Measurements from ENCODE around the gene EMILIN1.

The EMILIN1 gene

GRCh38 chr2:27078267-27079194, at the start of gene EMILIN1:
TSS of gene EMILIN1 (plus strand) at chr2:27078615. CDS start at chr2:27079066, 451 bp downstream.
- no peak for DNase-seq (ENCODE audit: low read depth in 2 of 3, low spot score in 2 of 3)

GRCh38 chr2:27029051-27029450, 49.4 kb upstream of the EMILIN1 start:
- DNase-seq (ENCODE audit: low read depth in 2 of 3, low spot score in 2 of 3): no peak

- peak; percentile 61 to 77 (median 63) for DNase-seq (ENCODE audit: low read depth in 2 of 3, low spot score in 2 of 3)
These were observed 45.7 kb upstream of the EMILIN1 start, which contains the start of gene TMEM214 for GRCh38 chr2:27032495-27033252. TSS of gene TMEM214 (plus strand) at chr2:27032965. CDS start at chr2:27033016, 51 bp downstream.

DNA sequence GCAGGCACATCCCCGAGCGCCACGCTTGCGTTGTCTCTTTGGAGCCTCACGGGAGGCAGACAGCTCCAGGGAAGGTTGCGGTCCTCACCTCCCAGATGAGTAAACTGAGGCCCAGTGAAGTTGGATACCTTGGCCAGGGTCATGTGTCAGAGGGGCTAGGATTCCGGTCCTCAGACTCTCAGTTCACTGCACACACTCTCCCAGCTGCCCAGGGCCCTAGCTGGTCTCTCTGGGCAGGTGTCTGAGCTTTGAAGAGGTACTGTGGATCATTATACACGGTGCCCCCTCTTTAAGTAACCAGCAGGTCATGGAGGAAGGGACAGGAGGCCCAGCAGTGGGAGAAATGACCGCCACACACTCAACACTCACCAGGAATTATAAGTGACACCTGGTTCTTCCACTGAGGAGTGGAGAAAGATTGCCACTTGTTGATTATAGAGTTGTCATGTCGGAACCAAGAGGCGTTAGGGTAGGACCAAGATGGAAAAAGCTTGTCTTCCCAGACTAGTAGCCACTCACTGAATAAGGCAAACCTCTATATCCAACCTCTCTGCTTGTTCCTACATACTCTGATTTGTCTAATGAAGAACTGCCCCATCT, 45.1 kb upstream of the EMILIN1 start:
- DNase-seq (ENCODE audit: low read depth in 2 of 3, low spot score in 2 of 3): no peak

DNA sequence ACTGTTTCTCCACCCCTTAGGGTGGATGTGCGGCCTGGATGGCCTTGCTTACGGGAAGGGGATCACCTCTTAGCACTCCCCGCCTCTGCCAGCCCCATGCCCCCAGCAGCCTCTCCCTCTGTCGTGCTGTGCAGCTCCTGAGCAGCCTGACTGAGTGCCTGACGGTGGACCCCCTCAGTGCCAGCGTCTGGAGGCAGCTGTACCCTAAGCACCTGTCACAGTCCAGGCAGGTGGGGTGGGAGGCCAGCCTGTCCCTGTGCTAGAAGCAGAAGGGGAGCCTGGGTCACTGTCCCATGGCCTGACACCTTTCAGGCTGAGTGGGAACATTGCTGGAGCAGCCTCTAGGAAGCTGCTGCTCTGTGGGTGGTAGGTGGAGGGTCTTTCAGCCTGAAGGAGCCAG, 40.4 kb upstream of the EMILIN1 start:
- no peak for DNase-seq (ENCODE audit: low read depth in 2 of 3, low spot score in 2 of 3)

GRCh38 chr2:27038631-27039339, 39.6 kb upstream of the EMILIN1 start:
- no peak for DNase-seq (ENCODE audit: low read depth in 2 of 3, low spot score in 2 of 3)

DNA sequence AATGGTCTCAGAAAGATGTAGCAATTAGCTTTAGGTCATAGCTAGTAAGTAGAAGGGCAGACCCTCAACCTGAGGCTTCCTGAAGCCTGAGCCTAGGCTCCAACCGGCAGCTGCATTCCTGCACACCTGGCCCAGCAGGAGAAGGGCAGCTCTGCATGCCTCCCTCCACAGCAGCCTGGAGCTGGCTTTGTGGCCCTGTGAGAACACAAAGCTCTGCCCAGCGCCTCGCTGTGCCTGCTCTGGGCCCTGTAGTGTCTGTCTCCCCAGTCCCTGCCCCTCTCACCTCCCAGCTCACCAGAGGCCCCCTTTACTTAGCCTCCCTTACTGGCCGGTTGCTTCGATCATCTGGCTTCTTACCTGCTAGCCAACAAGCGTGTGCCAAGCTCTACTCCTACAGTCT, 39.0 kb upstream of the EMILIN1 start:
- no peak for DNase-seq (ENCODE audit: low read depth in 2 of 3, low spot score in 2 of 3)

GRCh38 chr2:27039871-27040270, 38.5 kb upstream of the EMILIN1 start:
- no peak for DNase-seq (ENCODE audit: low read depth in 2 of 3, low spot score in 2 of 3)

- DNase-seq (ENCODE audit: low read depth in 2 of 3, low spot score in 2 of 3): no peak
These were observed 38.1 kb upstream of the EMILIN1 start for GRCh38 chr2:27040282-27040681.

- no peak for DNase-seq (ENCODE audit: low read depth in 2 of 3, low spot score in 2 of 3)
These were observed 36.7 kb upstream of the EMILIN1 start for GRCh38 chr2:27041752-27042151.

DNA sequence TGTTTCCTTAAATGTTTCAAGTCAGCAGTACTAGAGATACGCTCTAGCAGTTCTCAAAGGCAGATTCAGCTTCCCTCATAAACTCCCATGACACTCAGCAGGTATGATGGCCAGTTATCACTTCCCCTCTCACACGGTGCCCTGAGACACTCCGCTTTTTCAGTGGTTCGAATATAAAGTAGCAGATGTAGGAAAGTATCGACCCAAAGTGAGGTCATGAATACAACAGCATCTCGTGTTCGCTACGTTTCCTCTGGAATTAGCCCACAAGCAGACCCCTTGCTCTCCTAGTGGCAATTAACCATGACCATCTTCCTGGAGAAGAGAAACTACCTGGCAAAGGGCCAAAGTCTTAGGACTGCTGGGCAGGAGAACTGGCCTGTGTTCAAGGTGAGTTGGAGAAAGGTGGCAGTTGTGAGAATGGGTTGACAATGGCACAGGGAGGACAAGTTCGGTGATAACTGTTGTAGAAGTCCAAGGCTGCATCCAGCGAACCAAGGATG, 36.2 kb upstream of the EMILIN1 start:
- DNase-seq (ENCODE audit: low read depth in 2 of 3, low spot score in 2 of 3): no peak

GRCh38 chr2:27042985-27043634, 35.3 kb upstream of the EMILIN1 start:
- DNase-seq (ENCODE audit: low read depth in 2 of 3, low spot score in 2 of 3): no peak

DNA sequence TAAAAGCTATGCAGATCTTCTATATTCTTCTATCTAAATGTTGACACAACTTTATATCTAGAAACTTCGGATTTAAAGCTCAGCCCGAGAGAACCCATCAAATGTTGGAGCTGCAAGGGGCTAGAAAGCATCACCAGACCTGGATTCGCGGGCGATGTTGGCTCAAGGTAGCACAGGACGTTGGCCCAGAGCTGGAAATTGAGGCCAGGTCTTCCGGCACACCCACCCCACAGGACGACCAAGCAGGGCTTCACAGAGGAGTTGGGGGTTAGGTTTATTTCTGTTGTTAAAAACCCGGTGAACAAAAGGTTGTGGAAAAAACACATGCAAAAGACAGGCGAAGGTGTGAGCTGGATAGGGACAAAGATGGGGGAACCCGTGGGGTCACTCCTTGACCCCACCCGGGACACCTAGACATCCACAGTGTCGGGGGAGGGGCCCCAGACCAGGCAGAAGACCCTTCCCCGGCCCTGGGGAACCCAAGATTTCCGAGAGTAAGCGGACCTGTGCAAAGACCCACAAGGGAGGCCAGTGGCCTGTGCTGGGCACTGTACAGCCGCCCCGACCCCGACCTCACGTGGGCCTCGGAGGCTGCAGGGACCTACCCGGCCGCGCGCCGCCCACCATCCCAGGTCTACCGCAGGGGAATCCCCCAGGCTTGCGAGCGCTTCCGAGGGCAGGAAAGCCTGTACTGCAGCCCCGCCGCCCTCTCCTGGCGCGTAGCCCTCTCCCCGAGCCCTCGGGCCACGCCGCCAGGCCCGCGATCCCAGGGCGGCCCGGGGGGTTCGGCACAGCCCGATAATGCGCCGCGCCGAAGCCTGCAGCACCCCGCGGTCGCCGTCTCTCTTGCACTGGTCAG, 28.8 kb upstream of the EMILIN1 start:
- peak; percentile 53 to 61 (median 59) for DNase-seq (ENCODE audit: low read depth in 2 of 3, low spot score in 2 of 3)

- peak; percentile 85 to 98 (median 97) for DNase-seq (ENCODE audit: low read depth in 2 of 3, low spot score in 2 of 3)
These were observed 28.0 kb upstream of the EMILIN1 start for GRCh38 chr2:27050281-27050995.

GRCh38 chr2:27050996-27051901, 27.2 kb upstream of the EMILIN1 start, which contains the start of gene AGBL5:
TSS of gene AGBL5 (plus strand) at chr2:27051668. CDS start at chr2:27052959, 1,291 bp downstream.
- peak; percentile 89 to 100 (median 93) for DNase-seq (ENCODE audit: low read depth in 2 of 3, low spot score in 2 of 3)

DNA sequence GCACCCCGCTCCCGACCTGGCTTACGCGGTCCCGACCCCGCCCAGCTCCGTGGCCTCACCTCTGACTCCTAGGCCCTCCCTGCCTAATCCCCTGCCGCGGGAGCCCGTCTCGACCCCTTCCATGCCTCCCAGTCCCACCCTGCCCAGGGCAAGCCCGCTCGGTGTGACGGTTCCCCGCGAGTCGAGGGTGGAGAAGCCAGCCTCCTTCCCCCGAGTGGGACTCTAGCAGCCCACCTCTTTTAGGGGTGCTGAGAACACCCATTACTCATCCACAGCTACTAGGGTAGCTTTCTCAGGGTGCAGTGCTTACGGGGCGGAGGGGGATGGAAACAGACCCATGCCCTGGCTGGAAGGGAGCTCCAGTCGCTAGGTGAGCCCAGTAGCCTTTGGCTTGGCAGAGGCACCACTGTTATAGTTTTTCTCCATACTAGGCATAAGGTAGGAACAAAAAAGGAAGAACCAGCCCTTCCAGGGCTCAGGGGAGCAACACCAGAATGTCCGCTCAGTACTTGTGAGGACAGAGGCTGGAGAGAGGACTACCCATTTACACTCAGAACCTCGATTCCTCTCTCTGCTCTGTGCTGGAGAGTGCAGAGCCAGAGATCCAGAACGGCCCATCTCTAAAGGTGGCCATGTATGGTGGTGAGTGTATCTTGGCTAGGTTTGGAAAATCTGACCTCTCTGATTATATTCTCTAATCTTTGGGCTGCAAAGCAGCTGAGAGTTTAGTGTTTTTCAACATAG, 26.3 kb upstream of the EMILIN1 start:
- peak in 2 of 3 experiments; percentile 18 to 27 for DNase-seq (ENCODE audit: low read depth in 2 of 3, low spot score in 2 of 3)

- no peak for DNase-seq (ENCODE audit: low read depth in 2 of 3, low spot score in 2 of 3)
These were observed 25.1 kb upstream of the EMILIN1 start for GRCh38 chr2:27053321-27053720.

Measured in activated CD8-positive, alpha-beta memory T cell treated with anti-CD3 and anti-CD28 coated beads for 48 hours (primary cell).